H1 (cell line): Measurements from ENCODE around the gene NPS. TPM values are rescaled to one million over a fixed set of nuclear protein-coding genes. Genes with fewer than 3 reads are reported as not detected.

ENCODE experiments used
- CTCF ChIA-PET: fragments of 300-600 bp; sonication (Branson Sonifier 250); formaldehyde crosslinking; loops from one replicate; lab custom pipeline; 2021; ENCODE audit not compliant: partially characterized antibody; lab: Charles Lee
- POLR2A ChIA-PET: fragments of 300-600 bp; sonication (Branson Sonifier 250); formaldehyde crosslinking; loops from one replicate; lab custom pipeline; 2021; ENCODE audit warnings: inconsistent platforms; ENCODE audit not compliant: partially characterized antibody; lab: Charles Lee
- DNase-seq, 2 experiments: peaks; one replicate each; pipeline versions ENCODE4 v3.0.0 to v3.0.0-alpha.2; 2010 to 2022; ENCODE audit warnings: low spot score in 2 of 2, low read depth in 1 of 2, mixed read lengths in 1 of 2
- FAIRE-seq: peaks from 2 replicates; lab custom pipeline; 2011; peaks lifted over from hg19 to GRCh38; lab: Jason Lieb, UNC
- H2AFZ ChIP-seq: 2 replicates; pipeline ENCODE4 v1.8.1; 2012; ENCODE audit warnings: low read length, inconsistent platforms
- H2AK5ac ChIP-seq: 2 replicates; pipeline ENCODE4 v1.6.1; 2013; ENCODE audit warnings: low read depth, low read length
- H2BK120ac ChIP-seq: replicated peaks from 2 replicates; pipeline ENCODE3; 2013; ENCODE audit warnings: low read depth, low read length, inconsistent platforms
- H2BK12ac ChIP-seq: 2 replicates; pipeline ENCODE4 v1.6.1; 2013; ENCODE audit warnings: low read depth, low read length
- H2BK15ac ChIP-seq: 2 replicates; pipeline ENCODE4 v1.6.1; 2013; ENCODE audit warnings: low read length
- H2BK20ac ChIP-seq: 2 replicates; pipeline ENCODE4 v1.6.1; 2013; ENCODE audit warnings: low read length
- H2BK5ac ChIP-seq: 2 replicates; pipeline ENCODE4 v1.6.1; 2013; ENCODE audit warnings: low read depth, low read length
- H3K14ac ChIP-seq: 2 replicates; pipeline ENCODE4 v1.6.1; 2013; ENCODE audit warnings: inconsistent platforms; ENCODE audit not compliant: insufficient read length
- H3K18ac ChIP-seq: 2 replicates; pipeline ENCODE4 v1.6.1; 2013; ENCODE audit warnings: low read length; ENCODE audit errors: extremely low read depth
- H3K23ac ChIP-seq: 2 replicates; pipeline ENCODE4 v1.6.1; 2013; ENCODE audit warnings: inconsistent platforms; ENCODE audit not compliant: insufficient read length
- H3K23me2 ChIP-seq: 2 replicates; pipeline ENCODE4 v1.6.1; 2013; ENCODE audit warnings: low read depth, low read length
- H3K27ac ChIP-seq: 2 replicates; pipeline ENCODE4 v1.6.1; 2011; ENCODE audit warnings: low read depth, low read length, inconsistent platforms
- H3K27me3 ChIP-seq, 4 experiments: replicated peaks in 1 of 4; 1 replicate in 1 of 4; 2 replicates in 3 of 4; pipeline versions ENCODE4 v1.6.1 to v1.8.1; 2011 to 2013; ENCODE audit warnings: low read length in 3 of 4, mild to moderate bottlenecking in 3 of 4, inconsistent platforms in 2 of 4, mixed read lengths in 2 of 4, moderate library complexity in 1 of 4; ENCODE audit not compliant: control insufficient read depth in 3 of 4, insufficient read depth in 3 of 4; ENCODE audit errors: extremely low read depth in 1 of 4
- H3K36me3 ChIP-seq, 4 experiments: 2 replicates each; pipeline versions ENCODE4 v1.6.1 to v1.8.1; 2011 to 2013; ENCODE audit warnings: mild to moderate bottlenecking in 4 of 4, low read length in 3 of 4, moderate library complexity in 2 of 4, control low read depth in 1 of 4, inconsistent platforms in 1 of 4; ENCODE audit not compliant: insufficient read depth in 4 of 4, control insufficient read depth in 2 of 4
- H3K4ac ChIP-seq: replicated peaks from 2 replicates; pipeline ENCODE3; 2013; ENCODE audit warnings: low read length, low read depth, mixed read lengths, inconsistent platforms; ENCODE audit not compliant: insufficient read length
- H3K4me1 ChIP-seq, 4 experiments: replicated peaks in 1 of 4; 1 replicate in 1 of 4; 2 replicates in 3 of 4; pipeline versions ENCODE4 v1.6.1 to v1.8.1; 2011 to 2013; ENCODE audit warnings: low read length in 3 of 4, inconsistent platforms in 2 of 4, mixed read lengths in 1 of 4; ENCODE audit not compliant: insufficient read depth in 4 of 4, control insufficient read depth in 3 of 4
- H3K4me2 ChIP-seq, 2 experiments: 2 replicates each; pipeline versions ENCODE4 v1.6.1 to v1.8.1; 2011 to 2013; ENCODE audit warnings: low read depth in 2 of 2, low read length in 2 of 2, control low read depth in 1 of 2, inconsistent platforms in 1 of 2, mild to moderate bottlenecking in 1 of 2; ENCODE audit not compliant: insufficient read depth in 1 of 2
- H3K4me3 ChIP-seq, 4 experiments: fragments of 200-600, 300-600 bp in 1 of 4; sonication (generic), shearing (Covaris generic), sonication (Bioruptor Twin) in 1 of 4; 2 replicates each; pipeline versions ENCODE4 v1.5.1 to v1.8.1; 2011 to 2016; ENCODE audit warnings: low read length in 4 of 4, low read depth in 3 of 4, control low read depth in 2 of 4, inconsistent platforms in 2 of 4, mild to moderate bottlenecking in 2 of 4, mixed read lengths in 1 of 4, moderate library complexity in 1 of 4; ENCODE audit not compliant: insufficient read depth in 2 of 4; ENCODE audit errors: extremely low read depth in 1 of 4
- H3K56ac ChIP-seq: replicated peaks from 2 replicates; pipeline ENCODE3; 2013; ENCODE audit warnings: low read depth, mild to moderate bottlenecking, mixed read lengths, low read length, inconsistent platforms; ENCODE audit not compliant: insufficient read length
- H3K79me1 ChIP-seq: 2 replicates; pipeline ENCODE4 v1.6.1; 2013; ENCODE audit warnings: low read depth, low read length, control low read depth
- H3K79me2 ChIP-seq, 2 experiments: 2 replicates each; pipeline versions ENCODE4 v1.6.1 to v1.8.1; 2012 to 2013; ENCODE audit warnings: low read length in 2 of 2, mild to moderate bottlenecking in 2 of 2, inconsistent platforms in 1 of 2; ENCODE audit not compliant: insufficient read depth in 2 of 2, control insufficient read depth in 1 of 2
- H3K9ac ChIP-seq, 4 experiments: replicated peaks in 1 of 4; 1 replicate in 1 of 4; 2 replicates in 3 of 4; pipeline versions ENCODE4 v1.6.1 to v1.8.1; 2011 to 2013; ENCODE audit warnings: low read depth in 3 of 4, low read length in 3 of 4, control low read depth in 2 of 4, mild to moderate bottlenecking in 2 of 4, moderate library complexity in 2 of 4, inconsistent platforms in 1 of 4; ENCODE audit errors: extremely low read depth in 1 of 4
- H3K9me3 ChIP-seq, 2 experiments: 2 replicates each; pipeline versions ENCODE4 v1.6.1 to v1.8.1; 2012 to 2013; ENCODE audit warnings: mild to moderate bottlenecking in 2 of 2, moderate library complexity in 2 of 2, control low read depth in 1 of 2, inconsistent platforms in 1 of 2, low read depth in 1 of 2, low read length in 1 of 2, mixed read lengths in 1 of 2; ENCODE audit not compliant: insufficient read depth in 2 of 2
- H4K20me1 ChIP-seq, 2 experiments: replicated peaks in 1 of 2; 2 replicates each; pipeline versions ENCODE3 to v1.8.1; 2011 to 2013; ENCODE audit warnings: inconsistent platforms in 2 of 2, low read length in 2 of 2, mild to moderate bottlenecking in 1 of 2; ENCODE audit not compliant: insufficient read depth in 2 of 2, control insufficient read depth in 1 of 2
- H4K5ac ChIP-seq: 2 replicates; pipeline ENCODE4 v1.6.1; 2013; ENCODE audit warnings: low read length, low read depth, mixed read lengths, inconsistent platforms; ENCODE audit not compliant: insufficient read length
- H4K8ac ChIP-seq: 2 replicates; pipeline ENCODE4 v1.8.0; 2013; ENCODE audit warnings: mild to moderate bottlenecking, moderate library complexity, low read length, inconsistent platforms; ENCODE audit not compliant: insufficient read depth; ENCODE audit errors: extremely low read depth
- H4K91ac ChIP-seq: replicated peaks from 2 replicates; pipeline ENCODE3; 2013; ENCODE audit warnings: low read length, mixed read lengths, inconsistent platforms; ENCODE audit not compliant: insufficient read length
- CHD1 ChIP-seq: IDR thresholded peaks from 2 replicates; pipeline ENCODE4 v1.6.1; 2012; ENCODE audit warnings: low read depth, low read length, improper control_type of control experiment
- CTCF ChIP-seq, 3 experiments: IDR thresholded peaks; 1 replicate in 2 of 3; 2 replicates in 1 of 3; pipeline versions ENCODE4 v1.5.1 to v1.6.1; 2011; ENCODE audit warnings: low read length in 3 of 3, mild to moderate bottlenecking in 3 of 3, inconsistent platforms in 2 of 3, low read depth in 1 of 3, moderate library complexity in 1 of 3; ENCODE audit not compliant: insufficient read depth in 1 of 3; ENCODE audit errors: control extremely low read depth in 1 of 3
- GABPA ChIP-seq: IDR thresholded peaks from 2 replicates; pipeline ENCODE4 v1.6.1; 2011; ENCODE audit warnings: mild to moderate bottlenecking, low read length, moderate library complexity, borderline replicate concordance; ENCODE audit not compliant: insufficient read depth
- HDAC2 ChIP-seq, 2 experiments: fragments of 300-600 bp in 1 of 2; sonication (generic) in 1 of 2; IDR thresholded peaks; 2 replicates each; pipeline ENCODE4 v1.6.1; 2011 to 2012; ENCODE audit warnings: low read depth in 2 of 2, low read length in 2 of 2, mild to moderate bottlenecking in 2 of 2, moderate library complexity in 2 of 2, borderline replicate concordance in 1 of 2, inconsistent platforms in 1 of 2
- JUN ChIP-seq: IDR thresholded peaks from 2 replicates; pipeline ENCODE4 v1.6.1; 2011; ENCODE audit warnings: low read depth, mild to moderate bottlenecking, improper control_type of control experiment, low read length
- MAFK ChIP-seq: IDR thresholded peaks from 2 replicates; pipeline ENCODE4 v1.6.1; 2012; ENCODE audit warnings: low read depth, mild to moderate bottlenecking, improper control_type of control experiment, low read length
- MAX ChIP-seq: IDR thresholded peaks from 2 replicates; pipeline ENCODE4 v1.6.1; 2012; ENCODE audit warnings: inconsistent platforms
- NANOG ChIP-seq: IDR thresholded peaks from 2 replicates; pipeline ENCODE4 v1.6.1; 2011; ENCODE audit warnings: low read length, low read depth, mild to moderate bottlenecking, inconsistent platforms; ENCODE audit not compliant: insufficient read depth, poor library complexity, severe bottlenecking
- POLR2A ChIP-seq, 2 experiments: IDR thresholded peaks; 1 replicate in 1 of 2; 2 replicates in 1 of 2; pipeline ENCODE4 v1.6.1; 2011; ENCODE audit warnings: low read depth in 2 of 2, low read length in 2 of 2, mild to moderate bottlenecking in 2 of 2; ENCODE audit errors: control extremely low read depth in 1 of 2
- POU5F1 ChIP-seq: IDR thresholded peaks from 2 replicates; pipeline ENCODE4 v1.6.1; 2011; ENCODE audit warnings: low read depth, mild to moderate bottlenecking, low read length, moderate library complexity
- SP1 ChIP-seq: IDR thresholded peaks from 2 replicates; pipeline ENCODE4 v1.6.1; 2011; ENCODE audit warnings: low read depth, low read length
- WGBS, 2 experiments: shearing (Covaris generic) in 1 of 2; methylation state at CpG; one replicate each; pipeline versions ENCODE4 v1.1.6 to v1.1.7; 2013 to 2015; ENCODE audit warnings: low lambda C conversion rate in 2 of 2, mixed read lengths in 2 of 2, inconsistent platforms in 1 of 2, low coverage in 1 of 2, missing lambda C conversion rate in 1 of 2; ENCODE audit not compliant: insufficient replicate concordance in 2 of 2, insufficient coverage in 1 of 2, insufficient read length in 1 of 2; ENCODE audit errors: extremely low coverage in 1 of 2, missing lambda C conversion rate in 1 of 2; 5-methylcytosine and 5-hydroxymethylcytosine counted together
- polyA plus RNA-seq, 7 experiments: library from polyadenylated mRNA; depleted of rRNA in 3 of 7; stranded (reverse) in 5 of 7; unstranded in 2 of 7; fragments of >200 nt in 5 of 7; fragments of 200-250 nt in 2 of 7; gene quantifications; 1 replicate in 5 of 7; 2 replicates in 1 of 7; 4 replicates in 1 of 7; pipeline versions ENCODE4 v1.2.1 to v1.2.3, GENCODE V29; 2011 to 2013; ENCODE audit warnings: missing spikeins in 2 of 7, mixed read lengths in 2 of 7
- total RNA-seq: library from RNA; stranded (reverse); fragmentation: NEBNext Ultra II Directional; extraction: Animal tissue kit (Norgen Biotek cat#: 25700); gene quantifications from 2 replicates; pipeline ENCODE4 v1.2.1, GENCODE V29; 2021

NPS gene
- total and polyA plus RNA-seq, 2 of the 8 experiments (the other 6 are each of a cell fraction or from before 2014, with no cell fraction given): not detected

DNA sequence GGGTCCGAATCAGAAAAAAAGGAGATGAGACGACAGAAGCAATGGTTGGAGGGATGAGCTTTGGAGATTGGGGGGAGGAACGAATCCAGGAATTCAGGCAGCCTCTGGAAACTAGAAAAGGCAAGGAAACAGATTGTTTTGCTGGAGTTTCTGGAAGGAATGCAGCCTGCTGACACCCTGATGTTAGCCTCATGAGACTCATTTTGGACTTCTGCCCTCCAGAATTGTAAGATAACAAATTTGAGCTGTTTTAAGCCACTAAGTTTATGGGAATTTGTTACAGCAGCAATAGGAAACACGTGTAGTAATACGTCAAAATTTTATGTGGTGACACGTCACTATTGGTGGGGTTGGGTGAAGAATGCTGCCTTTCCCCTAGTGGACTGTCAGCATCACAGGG is 25.6 kb upstream of the NPS start:
- H3K56ac ChIP-seq: no peak overlapping the region
- POLR2A ChIA-PET: no interaction called here
- no peak overlapping the region for H3K14ac ChIP-seq
- H3K9me3 ChIP-seq: no peaks in the 10 kb centered on the region
- no peak overlapping the region for H3K4me3 ChIP-seq
- no peak overlapping the region for H2AFZ ChIP-seq
- no peak overlapping the region for H4K5ac ChIP-seq
- CTCF ChIA-PET: interaction anchor here (0.8 to 1.6 kb wide), 4 partner anchors 9 to 31 kb away, joined by 3 to 7 read pairs (median 4); no protein-coding TSS in a partner anchor
- H4K91ac ChIP-seq: no peak overlapping the region
- DNase-seq (no peak), FAIRE-seq (no peak)
- H2BK120ac ChIP-seq: no peak overlapping the region
- H3K79me2 ChIP-seq: no peaks in the 10 kb centered on the region
- H2BK20ac ChIP-seq: no peak overlapping the region
- no peaks in the 10 kb centered on the region for H3K23me2 ChIP-seq
- H3K4me1 ChIP-seq: 0 out of 7 replicates have a peak, but pooled peaks cover 0 to 3% (median 0%) of the 10 kb centered on the region in 4 experiments
- no peak overlapping the region for H2BK15ac ChIP-seq
- H2BK5ac ChIP-seq: no peak overlapping the region
- H3K36me3 ChIP-seq: no peaks in the 10 kb centered on the region
- no peak overlapping the region for H4K8ac ChIP-seq
- no peaks in the 10 kb centered on the region for H4K20me1 ChIP-seq
- no peak overlapping the region for H3K18ac ChIP-seq
- H3K4ac ChIP-seq: no peak overlapping the region
- H2BK12ac ChIP-seq: no peak overlapping the region
- peaks cover 0 to 2% (median 0%) of the 10 kb centered on the region in 4 experiments; a peak in 1 of 7 replicates for H3K27me3 ChIP-seq
- H3K27ac ChIP-seq: no peak overlapping the region
- H3K4me2 ChIP-seq: no peak overlapping the region
- 93% methylated on average over 6 of the region's 6 CpGs; no CpG with 5 or more reads in 1 of the 2 experiments for WGBS, 2 experiments
- H2AK5ac ChIP-seq: no peak overlapping the region
- H3K79me1 ChIP-seq: no peaks in the 10 kb centered on the region
- H3K23ac ChIP-seq: no peak overlapping the region
- H3K9ac ChIP-seq: no peak overlapping the region
- TF ChIP-seq GABPA (no peak), POLR2A (IDR thresholded peaks at IDR 0.05; ENCODE audit: control extremely low read depth in 1 of 2, low read depth in 2 of 2, low read length in 2 of 2) (no peak), CHD1 (no peak), CTCF (IDR thresholded peaks at IDR 0.05; ENCODE audit: control extremely low read depth in 1 of 3, insufficient read depth in 1 of 3, low read depth in 1 of 3, low read length in 3 of 3) (no peak), NANOG (no peak), MAX (no peak), MAFK (no peak), POU5F1 (no peak), JUN (no peak), HDAC2 (IDR thresholded peaks at IDR 0.05; ENCODE audit: borderline replicate concordance in 1 of 2, low read depth in 2 of 2, low read length in 2 of 2) (no peak), SP1 (no peak)
